Thyroid gland (tissue), 4 donors: ENCODE data around the gene KIF17.

Experiments
- CTCF ChIP-seq, 6 experiments: fragments of 200-600 bp in 3 of 6; fragments of 450-650 bp in 3 of 6; sonication (generic) in 3 of 6; IDR thresholded peaks; one replicate each; pipeline ENCODE4 v1.5.1; 2016 to 2019; ENCODE audit warnings: antibody characterized with exemption in 6 of 6, mild to moderate bottlenecking in 2 of 6, inconsistent platforms in 1 of 6, moderate library complexity in 1 of 6
- POLR2A ChIP-seq, 2 donors: fragments of 450-650 bp; IDR thresholded peaks; one replicate each; pipeline ENCODE4 v1.6.1; 2017; ENCODE audit warnings: antibody characterized with exemption in 2 of 2, mild to moderate bottlenecking in 2 of 2, moderate library complexity in 1 of 2

GRCh38 chr1:20696397-20697333 lies 21.1 kb downstream of the KIF17 start:
- no peak for TF ChIP-seq POLR2A (IDR thresholded peaks at IDR 0.05)
- peak; percentile 75 to 96 (median 88) for TF ChIP-seq CTCF (IDR thresholded peaks at IDR 0.05)
